Measurements from ENCODE around the gene KLHL26. TPM values are rescaled to one million over a fixed set of nuclear protein-coding genes. Genes with fewer than 3 reads are reported as not detected.

KLHL26 gene
- total RNA-seq, 4 donors from 2014 or later, result 7.9 to 23.2 (median 18.2) TPM

GRCh38 chr19:18647371-18647767, 10.5 kb downstream of the KLHL26 start:
- H3K4me3 ChIP-seq (ENCODE audit: low read depth, poor library complexity, severe bottlenecking), result no peak overlapping the region
- intact Hi-C loops (cut with DNase I; ENCODE audit: low total_unique reads), result no loop called here
- no peak for TF ChIP-seq CTCF (IDR thresholded peaks at IDR 0.05)
- no peak for TF ChIP-seq POLR2A (IDR thresholded peaks at IDR 0.05)
- no peak for DNase-seq (ENCODE audit: low spot score in 2 of 2)
- 87 to 95% methylated on average over 1 of the region's 1 CpG for WGBS, 2 donors

- intact Hi-C loops (cut with DNase I; ENCODE audit: low total_unique reads), result no loop called here
- 97 to 98% methylated on average over 9 to 10 of the region's 10 CpGs for WGBS, 2 donors
- TF ChIP-seq CTCF (IDR thresholded peaks at IDR 0.05) (no peak), POLR2A (IDR thresholded peaks at IDR 0.05) (no peak)
- H3K4me3 ChIP-seq (ENCODE audit: low read depth, poor library complexity, severe bottlenecking), result no peak overlapping the region
- DNase-seq (ENCODE audit: low spot score in 2 of 2), result no peak
Observed at GRCh38 chr19:18647807-18648206, 11.0 kb downstream of the KLHL26 start.

GRCh38 chr19:18648973-18649315, 12.1 kb downstream of the KLHL26 start:
- no peak overlapping the region for H3K4me3 ChIP-seq (ENCODE audit: low read depth, poor library complexity, severe bottlenecking)
- intact Hi-C loops (cut with DNase I; ENCODE audit: low total_unique reads), result no loop called here
- DNase-seq (ENCODE audit: low spot score in 2 of 2), result no peak
- no peak for TF ChIP-seq CTCF (IDR thresholded peaks at IDR 0.05)
- no peak for TF ChIP-seq POLR2A (IDR thresholded peaks at IDR 0.05)
- 72 to 82% methylated on average over 13 of the region's 13 CpGs for WGBS, 2 donors

- no peak overlapping the region for H3K4me3 ChIP-seq (ENCODE audit: low read depth, poor library complexity, severe bottlenecking)
- WGBS, 2 donors, result 43 to 52% methylated on average over 24 to 25 of the region's 25 CpGs
- intact Hi-C loops (cut with DNase I; ENCODE audit: low total_unique reads), result no loop called here
- TF ChIP-seq POLR2A (IDR thresholded peaks at IDR 0.05) (no peak), CTCF (IDR thresholded peaks at IDR 0.05) (no peak)
- peak; percentile 55 to 93 for DNase-seq (ENCODE audit: low spot score in 2 of 2)
Observed at GRCh38 chr19:18649371-18650020, 12.7 kb downstream of the KLHL26 start.

GRCh38 chr19:18650021-18650390, 13.2 kb downstream of the KLHL26 start:
- TF ChIP-seq CTCF (IDR thresholded peaks at IDR 0.05) (no peak), POLR2A (IDR thresholded peaks at IDR 0.05) (no peak)
- DNase-seq (ENCODE audit: low spot score in 2 of 2), result peak in 1 of 2 donors; percentile 48
- no peak overlapping the region for H3K4me3 ChIP-seq (ENCODE audit: low read depth, poor library complexity, severe bottlenecking)
- intact Hi-C loops (cut with DNase I; ENCODE audit: low total_unique reads), result no loop called here
- WGBS, 2 donors, result 51 to 70% methylated on average over 17 of the region's 17 CpGs

GRCh38 chr19:18650468-18651041, 13.7 kb downstream of the KLHL26 start:
- peak; percentile 78 to 97 for DNase-seq (ENCODE audit: low spot score in 2 of 2)
- TF ChIP-seq POLR2A (IDR thresholded peaks at IDR 0.05), result no peak
- TF ChIP-seq CTCF (IDR thresholded peaks at IDR 0.05), result no peak
- no peak overlapping the region for H3K4me3 ChIP-seq (ENCODE audit: low read depth, poor library complexity, severe bottlenecking)
- WGBS, 2 donors, result 56 to 73% methylated on average over 34 of the region's 34 CpGs
- intact Hi-C loops (cut with DNase I; ENCODE audit: low total_unique reads), result no loop called here
